Astrocyte of the hippocampus (primary cell): Measurements from ENCODE around the gene FGD3.
A peak's percentile ranks its signal among the peaks of the same experiment; 100 is the strongest.
"Not testable (repeated sequence)": the region's sequence is repeated elsewhere in the genome, so short reads cannot be mapped to it uniquely, and the experiment has no call there.

ENCODE experiments used
- DNase-seq: peaks from one replicate; pipeline ENCODE4 v3.0.0; 2011; ENCODE audit warnings: low read depth, low spot score

The FGD3 gene

GRCh38 chr9:92947268-92948037 lies at the start of gene FGD3:
Gene FGD3, plus strand, starts transcription at chr9:92947523. Its CDS starts 28,734 bp downstream, at chr9:92976257.
- DNase-seq, result peak; percentile 69

- not testable (repeated sequence) for DNase-seq
These were observed 42.2 kb upstream of the FGD3 start for GRCh38 chr9:92905137-92905536.

GRCh38 chr9:92911511-92912475 lies 35.5 kb upstream of the FGD3 start:
- DNase-seq, result no peak

- no peak for DNase-seq
These were observed 30.0 kb upstream of the FGD3 start for GRCh38 chr9:92917176-92917800.

GRCh38 chr9:92920437-92920836 lies 26.9 kb upstream of the FGD3 start:
- no peak for DNase-seq

GRCh38 chr9:92931606-92932005 lies 15.7 kb upstream of the FGD3 start:
- no peak for DNase-seq

- DNase-seq, result no peak
These were observed 13.0 kb upstream of the FGD3 start for GRCh38 chr9:92934321-92934720.

GRCh38 chr9:92938025-92938424 lies 9.3 kb upstream of the FGD3 start:
- no peak for DNase-seq

- no peak for DNase-seq
These were observed 5.5 kb upstream of the FGD3 start for GRCh38 chr9:92941861-92942260.

- no peak for DNase-seq
These were observed 4.4 kb upstream of the FGD3 start for GRCh38 chr9:92942688-92943616.

- no peak for DNase-seq
These were observed 2.4 kb upstream of the FGD3 start for GRCh38 chr9:92944921-92945320.

GRCh38 chr9:92945796-92946195 lies 1.5 kb upstream of the FGD3 start:
- no peak for DNase-seq

- DNase-seq, result no peak
These were observed 763 bp downstream of the FGD3 start for GRCh38 chr9:92948038-92948534.

- DNase-seq, result no peak
These were observed 1.3 kb downstream of the FGD3 start for GRCh38 chr9:92948632-92949031.

GRCh38 chr9:92949266-92949982 lies 2.1 kb downstream of the FGD3 start:
- no peak for DNase-seq

GRCh38 chr9:92950359-92950955 lies 3.1 kb downstream of the FGD3 start:
- DNase-seq, result no peak

- peak; percentile 58 for DNase-seq
These were observed 5.7 kb downstream of the FGD3 start for GRCh38 chr9:92952906-92953610.

GRCh38 chr9:92954049-92954861 lies 6.9 kb downstream of the FGD3 start:
- DNase-seq, result peak; percentile 62
